Spleen (tissue), 11 donors: Measurements from ENCODE around the gene SHFL. TPM values are rescaled to one million over a fixed set of nuclear protein-coding genes. Genes with fewer than 3 reads are reported as not detected.

Experiments
- DNase-seq: peaks from one replicate; pipeline ENCODE4 v3.0.0-alpha.2; 2020
- H3K27ac ChIP-seq, 8 donors: fragments of 200-600 bp; sonication (generic) in 7 of 8; 1 replicate in 4 of 8; 2 replicates in 4 of 8; pipeline versions ENCODE4 v1.5.0 to v1.8.0; 2016 to 2021; ENCODE audit warnings: inconsistent platforms in 4 of 8, mild to moderate bottlenecking in 4 of 8, moderate library complexity in 1 of 8
- H3K27me3 ChIP-seq, 7 donors: fragments of 200-600 bp; sonication (generic) in 6 of 7; replicated peaks in 1 of 7; 1 replicate in 4 of 7; 2 replicates in 3 of 7; pipeline versions ENCODE4 v1.5.0 to v1.8.0; 2016 to 2021; ENCODE audit warnings: inconsistent platforms in 3 of 7, mild to moderate bottlenecking in 1 of 7
- H3K36me3 ChIP-seq, 6 donors: fragments of 200-600 bp; sonication (generic) in 5 of 6; 1 replicate in 4 of 6; 2 replicates in 2 of 6; pipeline versions ENCODE4 v1.5.0 to v1.8.0; 2016 to 2021; ENCODE audit warnings: inconsistent platforms in 2 of 6
- H3K4me1 ChIP-seq, 6 donors: fragments of 200-600 bp; sonication (generic) in 5 of 6; 1 replicate in 3 of 6; 2 replicates in 3 of 6; pipeline versions ENCODE4 v1.5.0 to v1.8.0; 2016 to 2021; ENCODE audit warnings: inconsistent platforms in 3 of 6
- H3K4me3 ChIP-seq, 8 donors: fragments of 200-600 bp; sonication (generic) in 7 of 8; 1 replicate in 4 of 8; 2 replicates in 4 of 8; pipeline versions ENCODE4 v1.5.0 to v1.8.0; 2016 to 2021; ENCODE audit warnings: inconsistent platforms in 4 of 8, mild to moderate bottlenecking in 4 of 8, moderate library complexity in 2 of 8
- H3K9me3 ChIP-seq, 8 donors: fragments of 200-600 bp; sonication (generic) in 7 of 8; 1 replicate in 4 of 8; 2 replicates in 4 of 8; pipeline versions ENCODE4 v1.5.0 to v1.8.0; 2016 to 2021; ENCODE audit warnings: inconsistent platforms in 4 of 8
- POLR2A ChIP-seq, 3 donors: fragments of 450-650 bp; IDR thresholded peaks; one replicate each; pipeline ENCODE4 v1.5.1; 2017; ENCODE audit warnings: antibody characterized with exemption in 3 of 3, mild to moderate bottlenecking in 1 of 3
- POLR2AphosphoS5 ChIP-seq, 3 donors: sonication (generic); formaldehyde crosslinking; IDR thresholded peaks; one replicate each; pipeline ENCODE4 v1.5.1; 2017; ENCODE audit warnings: antibody characterized with exemption in 3 of 3
- WGBS, 5 donors: extraction: QIAGEN DNeasy Blood & Tissue Kit in 3 of 5; methylation state at CpG; one replicate each; pipeline versions ENCODE4 v1.1.5 to v1.1.7; 2013 to 2018; 5-methylcytosine and 5-hydroxymethylcytosine counted together
- intact Hi-C: fragments of 100-400 bp; cut with DNase I; formaldehyde crosslinking; loops from one replicate; pipeline ENCODE4 v1.15.0; 2023; ENCODE audit warnings: low total_unique reads
- polyA plus RNA-seq, 3 donors: library from polyadenylated mRNA; stranded (reverse); fragments of 200-250 nt; gene quantifications; one replicate each; pipeline ENCODE4 v1.2.1, GENCODE V29; 2013
- total RNA-seq, 7 donors: library from RNA; depleted of rRNA in 3 of 7; stranded (reverse); fragments of >200 nt in 3 of 7; fragmentation: NEBNext Ultra II Directional in 4 of 7; extraction: Animal tissue kit (Norgen Biotek cat#: 25700) in 4 of 7; gene quantifications; one replicate each; pipeline versions ENCODE4 v1.1.0 to v1.2.1, GENCODE V29; 2016 to 2021
- TF ChIP-seq, protein P1 (sequence below), 11 experiments: fragments of 200-600 bp in 7 of 11; fragments of 450-650 bp in 4 of 11; sonication (generic) in 4 of 11; IDR thresholded peaks in 8 of 11; conservative IDR thresholded peaks in 3 of 11; 1 replicate in 7 of 11; 2 replicates in 4 of 11; pipeline versions ENCODE4 v1.4.0 to v1.8.0; 2016 to 2021; ENCODE audit warnings: antibody characterized with exemption in 11 of 11, inconsistent platforms in 4 of 11, mild to moderate bottlenecking in 1 of 11
- donor health status: healthy with polysubstance abuse.
- donor health status: DM: no; HTN: no; CAD: no; lungs with moderate emphysema.
- donor health status: DM: no; HTN: no; CAD: no.
- donor health status: Bipolar disorder and iron deficiency.
- donor health status: healthy.
- donor health status: DM: no; HTN: no; CAD: no.
- donor health status: DM: yes; HTN: yes; CAD: no.

SHFL gene
- total and polyA plus RNA-seq, 10 donors, result 33.0 to 65.6 (median 55.1) TPM

DNA sequence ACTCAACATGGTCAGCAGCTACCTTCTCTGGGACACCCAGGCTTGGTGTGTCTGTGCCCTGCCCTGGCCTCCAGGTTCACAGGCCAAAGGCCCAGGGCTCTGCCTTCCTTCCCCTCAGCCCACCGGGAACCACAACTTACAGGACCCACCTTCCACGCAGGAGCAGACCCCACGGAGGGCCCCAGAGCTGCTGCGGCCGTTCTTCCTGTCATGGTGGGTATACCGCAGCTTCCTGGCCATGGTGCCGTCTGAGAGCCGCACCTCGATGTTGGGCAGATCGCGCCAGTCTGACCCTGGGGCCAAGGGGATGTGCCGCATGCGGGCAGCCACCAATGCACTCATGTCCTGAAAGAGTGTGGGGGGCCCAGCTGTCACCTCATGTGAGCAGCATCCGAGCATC is 50.8 kb downstream of the SHFL start:
- H3K9me3 ChIP-seq, result no peaks in the 10 kb centered on the region
- 90 to 98% (median 95%) methylated on average over 1 to 14 of the region's 14 CpGs for WGBS, 5 donors
- no peak overlapping the region for H3K27ac ChIP-seq
- intact Hi-C loops, result no loop called here
- peaks cover 0 to 6% (median 0%) of the 10 kb centered on the region in 6 donors for H3K4me1 ChIP-seq
- H3K36me3 ChIP-seq, result peaks cover 0 to 100% (median 100%) of the 10 kb centered on the region in 6 donors
- H3K27me3 ChIP-seq, result no peaks in the 10 kb centered on the region
- H3K4me3 ChIP-seq, result no peak overlapping the region
- DNase-seq, result no peak
- TF ChIP-seq, protein P1, sequence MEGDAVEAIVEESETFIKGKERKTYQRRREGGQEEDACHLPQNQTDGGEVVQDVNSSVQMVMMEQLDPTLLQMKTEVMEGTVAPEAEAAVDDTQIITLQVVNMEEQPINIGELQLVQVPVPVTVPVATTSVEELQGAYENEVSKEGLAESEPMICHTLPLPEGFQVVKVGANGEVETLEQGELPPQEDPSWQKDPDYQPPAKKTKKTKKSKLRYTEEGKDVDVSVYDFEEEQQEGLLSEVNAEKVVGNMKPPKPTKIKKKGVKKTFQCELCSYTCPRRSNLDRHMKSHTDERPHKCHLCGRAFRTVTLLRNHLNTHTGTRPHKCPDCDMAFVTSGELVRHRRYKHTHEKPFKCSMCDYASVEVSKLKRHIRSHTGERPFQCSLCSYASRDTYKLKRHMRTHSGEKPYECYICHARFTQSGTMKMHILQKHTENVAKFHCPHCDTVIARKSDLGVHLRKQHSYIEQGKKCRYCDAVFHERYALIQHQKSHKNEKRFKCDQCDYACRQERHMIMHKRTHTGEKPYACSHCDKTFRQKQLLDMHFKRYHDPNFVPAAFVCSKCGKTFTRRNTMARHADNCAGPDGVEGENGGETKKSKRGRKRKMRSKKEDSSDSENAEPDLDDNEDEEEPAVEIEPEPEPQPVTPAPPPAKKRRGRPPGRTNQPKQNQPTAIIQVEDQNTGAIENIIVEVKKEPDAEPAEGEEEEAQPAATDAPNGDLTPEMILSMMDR (IDR thresholded peaks at IDR 0.05 in 8 of 11, conservative IDR thresholded peaks at IDR 0.05 in 3 of 11), result no peak
- TF ChIP-seq POLR2AphosphoS5 (IDR thresholded peaks at IDR 0.05), result peak in 1 of 3 donors; percentile 35

DNA sequence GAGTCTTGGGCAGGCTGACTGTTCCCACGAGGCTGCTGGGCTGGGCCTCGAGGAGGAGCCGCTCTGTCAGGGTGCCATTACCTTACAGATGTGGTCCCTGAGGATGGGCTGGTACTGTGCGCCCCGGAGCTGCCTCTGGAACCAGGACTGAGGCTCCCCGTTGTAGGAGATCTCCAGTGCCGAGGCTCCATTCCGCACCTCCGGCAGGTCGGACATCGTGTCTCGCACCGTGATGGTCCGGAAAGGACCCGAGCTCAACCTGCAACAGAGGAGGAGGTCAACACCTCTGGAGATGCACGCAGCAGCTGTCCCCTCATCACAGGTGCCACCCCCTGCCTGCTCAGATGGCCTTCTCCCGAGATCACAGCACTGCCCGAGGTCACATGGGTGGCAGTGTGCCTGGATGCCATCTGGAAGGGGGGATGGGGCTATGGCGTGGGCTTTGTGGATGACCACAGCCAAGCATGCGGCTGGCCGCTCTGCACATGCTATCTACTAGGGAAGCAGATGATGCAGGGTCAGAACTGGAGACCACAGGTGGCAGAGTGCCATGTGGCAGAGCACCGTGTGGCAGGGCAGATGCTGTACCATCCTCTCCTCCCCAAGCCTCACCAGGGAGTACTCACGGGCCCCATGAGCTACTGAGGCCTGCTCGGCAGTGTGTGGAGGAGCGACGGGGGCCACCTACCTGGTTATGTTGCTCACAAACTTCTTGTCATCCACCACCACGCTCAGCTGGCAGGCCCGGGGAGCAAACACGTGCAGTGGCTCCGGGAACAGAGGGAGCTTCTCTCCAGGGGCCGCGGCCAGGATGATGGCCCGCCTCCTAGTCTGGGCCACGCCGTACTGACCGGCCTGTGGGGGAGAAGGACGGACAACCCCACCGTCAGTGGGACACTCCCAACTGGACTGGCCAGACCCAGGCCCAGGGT is 51.9 kb downstream of the SHFL start:
- 88 to 93% (median 91%) methylated on average over 12 to 38 of the region's 38 CpGs for WGBS, 5 donors
- no peak for DNase-seq

DNA sequence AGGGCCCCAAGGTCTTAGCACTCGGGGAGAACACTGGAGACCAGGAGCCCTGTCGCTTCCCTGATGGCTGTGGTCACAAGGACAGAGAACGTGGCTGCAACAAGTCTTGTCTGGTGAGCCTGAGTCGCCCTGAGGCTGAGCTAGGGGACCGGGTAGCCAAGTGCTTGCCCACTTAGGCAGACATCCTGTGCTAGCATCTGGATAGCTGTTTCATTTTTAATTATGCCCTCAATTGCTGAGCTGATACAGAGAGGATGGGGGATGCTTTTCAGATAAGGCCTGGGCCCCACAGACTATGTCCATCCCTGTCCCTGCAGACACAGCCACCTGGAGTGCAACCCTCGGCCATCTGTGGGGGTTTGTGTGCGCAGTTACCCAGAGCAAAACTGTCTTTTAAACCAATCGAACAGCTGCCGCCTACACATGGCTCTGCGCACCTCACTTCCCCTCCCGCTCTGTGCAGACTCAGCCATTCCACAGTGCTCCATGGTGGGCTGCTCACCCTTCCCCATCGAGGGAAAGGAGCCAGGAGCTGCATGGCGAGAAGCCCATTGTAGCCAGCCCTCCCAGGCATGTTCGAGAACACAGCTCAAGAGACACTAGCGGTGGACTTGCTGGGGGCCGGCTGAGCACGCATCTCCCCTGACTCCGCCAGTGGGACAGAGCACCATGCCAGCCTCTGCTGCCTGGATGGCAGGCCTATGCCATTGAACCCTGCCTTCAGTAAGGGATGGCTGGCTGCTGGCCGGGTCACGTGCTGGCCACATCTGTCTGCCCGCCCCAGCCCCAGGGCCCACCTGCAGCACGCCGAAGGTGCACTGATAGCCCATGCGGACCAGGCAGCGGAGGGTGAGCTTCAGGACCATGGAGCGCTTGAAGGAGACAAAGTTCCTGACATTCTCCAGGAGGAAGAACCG is 53.0 kb downstream of the SHFL start:
- no peak for DNase-seq
- peaks cover 0 to 26% (median 0%) of the 10 kb centered on the region in 6 donors for H3K4me1 ChIP-seq
- H3K27me3 ChIP-seq, result no peaks in the 10 kb centered on the region
- 90 to 96% (median 95%) methylated on average over 20 to 27 of the region's 27 CpGs for WGBS, 5 donors
- intact Hi-C loops, result no loop called here
- no peak overlapping the region for H3K4me3 ChIP-seq
- TF ChIP-seq, protein P1 (IDR thresholded peaks at IDR 0.05 in 8 of 11, conservative IDR thresholded peaks at IDR 0.05 in 3 of 11), result no peak
- TF ChIP-seq POLR2AphosphoS5 (IDR thresholded peaks at IDR 0.05) (no peak), POLR2A (IDR thresholded peaks at IDR 0.05) (no peak)
- H3K36me3 ChIP-seq, result peaks cover 0 to 100% (median 99%) of the 10 kb centered on the region in 6 donors
- no peak overlapping the region for H3K27ac ChIP-seq
- H3K9me3 ChIP-seq, result no peaks in the 10 kb centered on the region

More for the DNA sequence above, 51.9 kb downstream of the SHFL start:
- Histone ChIP-seq H3K36me3 (peaks cover 0 to 100% (median 99%) of the 10 kb centered on the region in 6 donors), H3K27ac (no peak overlapping the region), H3K4me1 (peaks cover 0 to 15% (median 0%) of the 10 kb centered on the region in 6 donors), H3K4me3 (no peak overlapping the region), H3K9me3 (no peaks in the 10 kb centered on the region), H3K27me3 (no peaks in the 10 kb centered on the region)
- TF ChIP-seq, protein P1 (IDR thresholded peaks at IDR 0.05 in 8 of 11, conservative IDR thresholded peaks at IDR 0.05 in 3 of 11), result no peak
- TF ChIP-seq POLR2AphosphoS5 (IDR thresholded peaks at IDR 0.05) (no peak), POLR2A (IDR thresholded peaks at IDR 0.05) (no peak)
- intact Hi-C loops, result no loop called here
